SK-N-MC (cell line): ENCODE data around the gene FCN2.

ENCODE experiments used
- EZH2 ChIP-seq: fragments of 200-600 bp; sonication (generic); IDR thresholded peaks from one replicate; pipeline ENCODE4 v1.6.1; 2017; ENCODE audit warnings: antibody characterized with exemption
- FOXP2 ChIP-seq: optimal IDR thresholded peaks from 2 replicates; pipeline ENCODE3; 2011; ENCODE audit warnings: mild to moderate bottlenecking, moderate library complexity; ENCODE audit not compliant: insufficient read depth; ENCODE audit errors: extremely low read length, control extremely low read depth
- POLR2AphosphoS5 ChIP-seq: IDR thresholded peaks from 2 replicates; pipeline ENCODE4 v1.6.1; 2012; ENCODE audit warnings: mild to moderate bottlenecking, low read depth, low read length, borderline replicate concordance

DNA sequence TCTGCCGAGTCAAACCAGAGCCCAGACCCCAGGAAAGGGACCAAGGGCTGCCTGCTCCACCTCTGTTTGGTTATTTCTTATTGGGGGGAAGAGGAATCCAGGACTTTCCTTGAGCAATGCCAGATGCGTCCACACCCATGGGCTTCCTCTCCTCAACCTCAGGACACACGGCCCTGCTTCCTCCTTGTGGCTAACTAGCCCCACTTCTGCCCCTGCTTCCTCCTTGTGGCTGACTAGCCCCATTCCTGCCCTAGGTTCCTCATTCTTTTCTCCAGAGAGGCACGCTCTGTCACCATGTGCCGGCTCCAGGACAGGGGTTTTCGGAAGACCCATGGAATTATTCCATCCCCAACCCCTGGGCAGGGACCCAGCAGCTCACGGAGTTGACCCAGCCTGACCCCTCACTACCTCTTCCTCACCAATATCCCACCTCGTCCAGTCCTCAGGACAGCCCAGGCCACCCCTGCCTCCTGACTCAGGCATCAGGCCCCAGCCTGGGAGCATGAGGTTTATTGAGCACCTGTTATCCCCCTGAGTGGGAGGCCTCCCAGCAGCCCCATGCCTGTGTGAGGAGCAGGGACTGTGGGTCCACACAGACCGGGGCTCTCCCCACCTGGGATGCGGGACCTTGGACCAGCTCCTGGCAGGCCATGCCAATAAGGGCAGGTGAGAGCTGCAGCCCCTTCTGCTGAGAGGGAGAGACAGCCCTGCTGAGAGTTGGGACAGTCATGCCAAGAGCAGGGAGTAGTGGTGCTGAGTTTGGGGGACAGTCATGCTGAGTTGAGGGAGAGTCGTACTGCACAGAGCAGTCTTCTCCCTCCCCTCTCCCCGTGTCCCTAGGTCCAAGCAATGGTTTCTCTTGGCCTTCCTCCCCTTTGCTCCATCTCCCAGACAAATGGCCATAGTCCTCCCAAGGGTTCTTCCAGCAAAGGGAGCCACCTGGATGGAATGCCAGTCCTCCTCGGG is 48.9 kb downstream of the FCN2 start:
- no peak for TF ChIP-seq POLR2AphosphoS5
- TF ChIP-seq EZH2: no peak
- no peak for TF ChIP-seq FOXP2
